Glomerular visceral epithelial cell (primary cell): ENCODE data around the gene GLS2.
"Not testable (repeated sequence)": the region's sequence is repeated elsewhere in the genome, so short reads cannot be mapped to it uniquely, and the experiment has no call there.

Source experiments
- DNase-seq: peaks from one replicate; pipeline ENCODE4 v3.0.0-alpha.2; 2016; ENCODE audit errors: extremely low spot score

Gene GLS2

GRCh38 chr12:56448860-56449621, 38.9 kb downstream of the GLS2 start, which contains the start of gene TIMELESS:
Gene TIMELESS (minus strand): TSS chr12:56449426. CDS start chr12:56434170, 15,256 bp downstream.
- DNase-seq = peak; percentile 82

GRCh38 chr12:56443208-56443607, 44.8 kb downstream of the GLS2 start:
- DNase-seq = not testable (repeated sequence)

GRCh38 chr12:56437430-56438176, 50.4 kb downstream of the GLS2 start:
- DNase-seq = no peak

GRCh38 chr12:56434828-56435227, 53.1 kb downstream of the GLS2 start:
- DNase-seq = no peak

DNA sequence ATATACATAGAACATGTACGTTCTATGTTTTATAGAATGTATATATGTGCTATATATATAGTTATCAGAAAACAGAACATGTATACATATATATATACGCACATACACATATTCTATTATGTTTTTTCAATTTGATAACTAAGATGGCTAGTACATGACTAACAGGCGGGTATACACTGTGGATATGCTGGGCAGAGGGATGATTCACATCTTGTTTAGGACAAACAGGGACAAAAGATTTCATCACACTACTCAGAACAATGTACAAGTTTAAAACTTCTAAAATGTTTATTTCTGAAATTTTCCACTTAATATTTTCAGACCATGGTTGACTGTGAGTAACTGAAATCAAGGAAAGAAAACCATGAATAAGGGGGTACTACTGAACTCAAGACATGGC, 56.1 kb downstream of the GLS2 start:
- no peak for DNase-seq

- DNase-seq = no peak
Observed at GRCh38 chr12:56431288-56431687, 56.7 kb downstream of the GLS2 start.

GRCh38 chr12:56425940-56426438, 62.0 kb downstream of the GLS2 start:
- no peak for DNase-seq

- DNase-seq = no peak
Observed at GRCh38 chr12:56425193-56425592, 62.8 kb downstream of the GLS2 start.
